ENCODE results near the gene DBNDD1.

DNA sequence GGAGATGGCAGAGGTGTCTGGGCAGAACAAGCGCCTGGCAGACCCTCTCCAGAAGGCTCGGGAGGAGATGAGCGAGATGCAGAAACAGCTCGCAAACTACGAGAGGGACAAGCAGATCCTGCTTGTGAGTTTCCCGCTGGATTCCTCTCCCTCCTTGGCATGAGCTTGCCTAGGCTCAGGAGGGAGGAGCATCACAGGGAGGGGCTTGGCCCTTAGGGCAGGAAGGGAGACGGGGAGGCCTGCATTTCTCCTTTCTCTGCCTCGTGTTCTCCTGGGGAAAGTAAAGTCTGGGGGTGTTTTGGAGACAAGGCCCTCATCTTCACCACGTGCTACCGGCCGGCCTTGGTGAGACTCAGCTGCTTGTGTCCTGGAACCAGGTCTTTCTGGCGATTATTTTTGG is 18.0 kb upstream of the DBNDD1 start:
- TF ChIP-seq, protein P1, sequence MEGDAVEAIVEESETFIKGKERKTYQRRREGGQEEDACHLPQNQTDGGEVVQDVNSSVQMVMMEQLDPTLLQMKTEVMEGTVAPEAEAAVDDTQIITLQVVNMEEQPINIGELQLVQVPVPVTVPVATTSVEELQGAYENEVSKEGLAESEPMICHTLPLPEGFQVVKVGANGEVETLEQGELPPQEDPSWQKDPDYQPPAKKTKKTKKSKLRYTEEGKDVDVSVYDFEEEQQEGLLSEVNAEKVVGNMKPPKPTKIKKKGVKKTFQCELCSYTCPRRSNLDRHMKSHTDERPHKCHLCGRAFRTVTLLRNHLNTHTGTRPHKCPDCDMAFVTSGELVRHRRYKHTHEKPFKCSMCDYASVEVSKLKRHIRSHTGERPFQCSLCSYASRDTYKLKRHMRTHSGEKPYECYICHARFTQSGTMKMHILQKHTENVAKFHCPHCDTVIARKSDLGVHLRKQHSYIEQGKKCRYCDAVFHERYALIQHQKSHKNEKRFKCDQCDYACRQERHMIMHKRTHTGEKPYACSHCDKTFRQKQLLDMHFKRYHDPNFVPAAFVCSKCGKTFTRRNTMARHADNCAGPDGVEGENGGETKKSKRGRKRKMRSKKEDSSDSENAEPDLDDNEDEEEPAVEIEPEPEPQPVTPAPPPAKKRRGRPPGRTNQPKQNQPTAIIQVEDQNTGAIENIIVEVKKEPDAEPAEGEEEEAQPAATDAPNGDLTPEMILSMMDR (IDR thresholded peaks at IDR 0.05): no peak
- no peak for TF ChIP-seq JUND (IDR thresholded peaks at IDR 0.05)
- TF ChIP-seq GATA2 (CRISPR knock-in tag; IDR thresholded peaks at IDR 0.05): no peak
- TF ChIP-seq RAD21 (IDR thresholded peaks at IDR 0.05; ENCODE audit: low read length): no peak
- no peak for TF ChIP-seq FOXM1 (IDR thresholded peaks at IDR 0.05; ENCODE audit: low read depth)
- TF ChIP-seq TEAD4 (IDR thresholded peaks at IDR 0.05; ENCODE audit: borderline replicate concordance, insufficient read depth): no peak
- TF ChIP-seq, protein P2, sequence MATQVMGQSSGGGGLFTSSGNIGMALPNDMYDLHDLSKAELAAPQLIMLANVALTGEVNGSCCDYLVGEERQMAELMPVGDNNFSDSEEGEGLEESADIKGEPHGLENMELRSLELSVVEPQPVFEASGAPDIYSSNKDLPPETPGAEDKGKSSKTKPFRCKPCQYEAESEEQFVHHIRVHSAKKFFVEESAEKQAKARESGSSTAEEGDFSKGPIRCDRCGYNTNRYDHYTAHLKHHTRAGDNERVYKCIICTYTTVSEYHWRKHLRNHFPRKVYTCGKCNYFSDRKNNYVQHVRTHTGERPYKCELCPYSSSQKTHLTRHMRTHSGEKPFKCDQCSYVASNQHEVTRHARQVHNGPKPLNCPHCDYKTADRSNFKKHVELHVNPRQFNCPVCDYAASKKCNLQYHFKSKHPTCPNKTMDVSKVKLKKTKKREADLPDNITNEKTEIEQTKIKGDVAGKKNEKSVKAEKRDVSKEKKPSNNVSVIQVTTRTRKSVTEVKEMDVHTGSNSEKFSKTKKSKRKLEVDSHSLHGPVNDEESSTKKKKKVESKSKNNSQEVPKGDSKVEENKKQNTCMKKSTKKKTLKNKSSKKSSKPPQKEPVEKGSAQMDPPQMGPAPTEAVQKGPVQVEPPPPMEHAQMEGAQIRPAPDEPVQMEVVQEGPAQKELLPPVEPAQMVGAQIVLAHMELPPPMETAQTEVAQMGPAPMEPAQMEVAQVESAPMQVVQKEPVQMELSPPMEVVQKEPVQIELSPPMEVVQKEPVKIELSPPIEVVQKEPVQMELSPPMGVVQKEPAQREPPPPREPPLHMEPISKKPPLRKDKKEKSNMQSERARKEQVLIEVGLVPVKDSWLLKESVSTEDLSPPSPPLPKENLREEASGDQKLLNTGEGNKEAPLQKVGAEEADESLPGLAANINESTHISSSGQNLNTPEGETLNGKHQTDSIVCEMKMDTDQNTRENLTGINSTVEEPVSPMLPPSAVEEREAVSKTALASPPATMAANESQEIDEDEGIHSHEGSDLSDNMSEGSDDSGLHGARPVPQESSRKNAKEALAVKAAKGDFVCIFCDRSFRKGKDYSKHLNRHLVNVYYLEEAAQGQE (IDR thresholded peaks at IDR 0.05; ENCODE audit: low read depth, low read length): no peak
- no peak for TF ChIP-seq SIN3A (IDR thresholded peaks at IDR 0.05; ENCODE audit: borderline replicate concordance, low read depth, low read length)

Measured in SK-N-SH (cell line).